D721Med (cell line): ENCODE data around the gene CTDP1.

Source experiments
- DNase-seq: peaks from one replicate; pipeline ENCODE4 v3.0.0; 2011; ENCODE audit warnings: low spot score; ENCODE audit not compliant: insufficient read length
- FAIRE-seq: peaks from 2 replicates; lab custom pipeline; 2011; peaks lifted over from hg19 to GRCh38; lab: Jason Lieb, UNC
- CTCF ChIP-seq: IDR thresholded peaks from 2 replicates; pipeline ENCODE4 v1.5.1; 2012; ENCODE audit warnings: mild to moderate bottlenecking, control low read depth; ENCODE audit not compliant: insufficient read depth; ENCODE audit errors: missing control alignments

Gene CTDP1

GRCh38 chr18:79796016-79796415, 116.4 kb downstream of the CTDP1 start:
- DNase-seq (no peak), FAIRE-seq (peak; percentile 70)
- no peak for TF ChIP-seq CTCF

DNA sequence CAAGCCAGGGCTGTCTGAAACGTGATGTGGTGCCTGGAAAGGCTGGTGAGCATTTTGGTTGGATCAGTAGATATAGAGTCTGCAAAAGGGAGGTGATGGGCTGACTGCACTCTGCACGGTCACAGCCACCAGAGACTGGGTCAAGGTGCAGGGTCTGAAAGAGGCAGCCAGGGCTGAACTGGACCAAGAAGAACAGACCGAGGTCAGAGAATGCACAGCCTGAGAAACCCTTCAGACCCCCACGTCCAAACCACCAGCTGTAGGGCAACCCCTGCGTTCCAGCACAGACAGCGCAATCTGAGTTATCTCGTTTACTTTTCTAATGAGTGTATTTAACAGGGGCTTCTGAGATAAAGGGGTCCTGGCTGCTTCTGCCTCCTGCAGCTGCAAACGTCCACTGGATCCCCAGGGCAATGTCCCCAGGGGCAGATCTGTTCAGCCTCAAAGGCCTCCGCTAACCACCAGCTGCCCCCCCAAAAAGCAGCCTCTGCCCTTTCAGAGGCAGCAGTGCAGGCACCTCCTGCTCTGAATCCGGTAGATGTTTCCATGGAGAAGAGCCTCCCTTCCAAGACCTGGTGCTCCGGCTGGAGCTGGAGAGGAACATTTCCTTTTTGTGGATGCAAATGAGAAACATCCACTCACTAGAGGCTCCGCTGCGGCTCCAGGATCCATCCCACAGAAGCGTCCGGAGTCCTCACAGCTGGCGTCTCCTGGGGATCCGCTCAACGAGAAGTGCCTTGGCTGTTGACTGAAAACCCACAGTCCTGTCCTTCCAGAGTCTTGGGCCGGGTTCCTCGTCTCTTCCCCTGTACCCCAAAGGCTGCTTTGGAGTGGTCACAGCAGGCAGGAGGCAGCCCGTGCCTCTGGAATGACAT, 117.2 kb downstream of the CTDP1 start:
- DNase-seq (no peak), FAIRE-seq (peak; percentile 35)
- no peak for TF ChIP-seq CTCF

GRCh38 chr18:79797518-79798345, 118.1 kb downstream of the CTDP1 start, which contains the start of gene KCNG2:
TSS of gene KCNG2 (plus strand) at chr18:79797938. CDS start at chr18:79863668, 65,730 bp downstream.
- peak; percentile 50 for TF ChIP-seq CTCF
- FAIRE-seq (peak; percentile 96), DNase-seq (peak; percentile 100)

GRCh38 chr18:79798346-79798998, 118.9 kb downstream of the CTDP1 start:
- no peak for TF ChIP-seq CTCF
- DNase-seq (peak; percentile 75), FAIRE-seq (no peak)

GRCh38 chr18:79798999-79799370, 119.4 kb downstream of the CTDP1 start:
- TF ChIP-seq CTCF, result no peak
- no peak for FAIRE-seq
- DNase-seq, result peak; percentile 97

DNA sequence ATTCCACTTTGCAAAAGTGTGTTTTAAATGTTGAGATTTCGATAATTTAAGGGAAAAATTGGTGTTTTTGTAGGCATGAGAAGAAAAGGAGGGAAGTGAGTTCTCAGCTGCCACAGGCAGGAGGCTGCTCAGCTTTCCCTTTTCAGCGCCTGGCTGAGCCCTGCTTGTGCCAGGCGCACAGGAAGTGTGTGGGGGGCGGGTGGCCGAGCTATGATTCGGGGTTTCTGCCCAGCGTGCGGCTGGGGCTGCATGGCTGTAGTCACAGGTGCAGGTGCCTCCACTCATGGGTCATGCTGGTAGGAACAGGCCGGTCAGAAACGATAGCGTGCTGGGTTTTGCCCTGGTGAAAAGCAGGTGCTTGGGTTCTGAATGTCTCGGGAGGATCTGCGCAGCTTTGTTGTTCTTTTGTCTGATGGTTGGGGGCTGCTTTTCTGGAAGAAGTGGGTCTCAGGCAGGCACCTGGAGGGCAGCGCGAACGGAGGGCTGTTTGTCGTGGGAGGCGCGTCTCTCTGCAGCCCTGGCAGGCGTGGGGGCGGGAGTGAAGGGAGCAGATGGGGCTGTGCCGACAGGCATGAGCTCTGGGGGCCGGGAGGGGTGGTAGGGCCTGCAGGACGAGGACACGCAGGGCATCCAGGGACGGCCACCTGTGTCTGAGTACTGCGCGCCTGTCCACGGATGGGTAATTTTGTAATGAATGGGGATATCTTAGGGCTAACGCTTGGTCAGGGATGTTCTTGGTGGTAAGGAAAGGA, 120.2 kb downstream of the CTDP1 start:
- no peak for DNase-seq
- peak; percentile 86 for FAIRE-seq
- no peak for TF ChIP-seq CTCF
